Retinal pigment epithelial cell (primary cell): ENCODE measurements around the gene COL27A1.

Experiments
- DNase-seq: peaks from one replicate; pipeline ENCODE4 v3.0.0-alpha.2; 2010; ENCODE audit warnings: low read depth
- H3K4me3 ChIP-seq: 2 replicates; pipeline ENCODE4 v1.5.1; 2011; ENCODE audit warnings: mild to moderate bottlenecking, low read length, control low read depth, moderate library complexity
- TF ChIP-seq, protein P1 (sequence below): conservative IDR thresholded peaks from 2 replicates; pipeline ENCODE4 v1.5.1; 2011; ENCODE audit warnings: low read depth, low read length, control low read depth, inconsistent platforms

The COL27A1 gene

GRCh38 chr9:114312513-114312875 lies 157.2 kb downstream of the COL27A1 start:
- H3K4me3 ChIP-seq: no peak overlapping the region
- TF ChIP-seq, protein P1, sequence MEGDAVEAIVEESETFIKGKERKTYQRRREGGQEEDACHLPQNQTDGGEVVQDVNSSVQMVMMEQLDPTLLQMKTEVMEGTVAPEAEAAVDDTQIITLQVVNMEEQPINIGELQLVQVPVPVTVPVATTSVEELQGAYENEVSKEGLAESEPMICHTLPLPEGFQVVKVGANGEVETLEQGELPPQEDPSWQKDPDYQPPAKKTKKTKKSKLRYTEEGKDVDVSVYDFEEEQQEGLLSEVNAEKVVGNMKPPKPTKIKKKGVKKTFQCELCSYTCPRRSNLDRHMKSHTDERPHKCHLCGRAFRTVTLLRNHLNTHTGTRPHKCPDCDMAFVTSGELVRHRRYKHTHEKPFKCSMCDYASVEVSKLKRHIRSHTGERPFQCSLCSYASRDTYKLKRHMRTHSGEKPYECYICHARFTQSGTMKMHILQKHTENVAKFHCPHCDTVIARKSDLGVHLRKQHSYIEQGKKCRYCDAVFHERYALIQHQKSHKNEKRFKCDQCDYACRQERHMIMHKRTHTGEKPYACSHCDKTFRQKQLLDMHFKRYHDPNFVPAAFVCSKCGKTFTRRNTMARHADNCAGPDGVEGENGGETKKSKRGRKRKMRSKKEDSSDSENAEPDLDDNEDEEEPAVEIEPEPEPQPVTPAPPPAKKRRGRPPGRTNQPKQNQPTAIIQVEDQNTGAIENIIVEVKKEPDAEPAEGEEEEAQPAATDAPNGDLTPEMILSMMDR: no peak
- no peak for DNase-seq

- TF ChIP-seq, protein P1: no peak
- no peak for DNase-seq
- no peak overlapping the region for H3K4me3 ChIP-seq
These were observed 157.8 kb downstream of the COL27A1 start for GRCh38 chr9:114313186-114313585.

- no peak for DNase-seq
- TF ChIP-seq, protein P1: no peak
- H3K4me3 ChIP-seq: no peak overlapping the region
These were observed 159.0 kb downstream of the COL27A1 start for GRCh38 chr9:114314256-114314867.

DNA sequence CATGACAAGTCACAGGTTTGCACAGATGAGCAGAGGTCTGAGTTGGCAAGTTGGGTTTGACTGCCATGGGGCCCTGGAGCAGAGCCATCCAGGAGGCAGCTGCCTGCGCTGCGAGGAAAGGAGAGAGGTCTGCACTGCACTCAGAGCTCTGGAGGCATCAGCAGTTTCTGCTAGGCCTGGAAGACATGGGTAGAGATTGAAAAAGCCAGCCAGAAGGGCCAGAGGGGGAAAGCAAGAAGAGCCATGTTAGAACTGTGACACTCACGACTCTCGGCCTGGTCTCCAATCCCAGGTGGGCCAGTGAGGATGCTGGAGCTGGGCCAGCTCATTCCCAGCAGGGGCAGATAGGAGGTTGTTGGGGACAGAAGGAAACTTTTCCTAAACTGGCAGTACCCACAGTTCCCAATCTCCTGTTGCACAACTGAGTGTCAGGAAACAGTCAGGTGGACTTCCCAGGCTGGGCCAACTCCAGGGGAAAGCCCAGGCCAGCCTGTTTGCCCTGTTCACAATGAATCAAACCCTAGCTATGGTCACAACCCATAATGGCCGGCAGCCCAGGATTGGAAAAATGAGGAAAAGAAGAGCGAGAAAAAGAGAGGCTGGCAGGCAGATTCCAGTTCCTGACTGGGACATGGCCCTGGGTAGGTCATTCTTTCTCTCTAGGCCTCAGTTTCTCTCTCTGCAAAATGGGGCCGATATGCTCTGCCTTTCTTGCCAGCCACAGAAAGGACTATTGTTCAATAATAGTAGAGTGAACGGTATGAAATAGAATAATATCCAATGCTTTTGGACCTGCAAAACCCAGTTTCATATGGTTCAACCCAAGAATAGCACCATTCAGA lies 159.8 kb downstream of the COL27A1 start:
- DNase-seq: no peak
- TF ChIP-seq, protein P1: no peak
- H3K4me3 ChIP-seq: no peak overlapping the region

GRCh38 chr9:114315723-114316363 lies 160.5 kb downstream of the COL27A1 start:
- TF ChIP-seq, protein P1: no peak
- DNase-seq: no peak
- no peak overlapping the region for H3K4me3 ChIP-seq

DNA sequence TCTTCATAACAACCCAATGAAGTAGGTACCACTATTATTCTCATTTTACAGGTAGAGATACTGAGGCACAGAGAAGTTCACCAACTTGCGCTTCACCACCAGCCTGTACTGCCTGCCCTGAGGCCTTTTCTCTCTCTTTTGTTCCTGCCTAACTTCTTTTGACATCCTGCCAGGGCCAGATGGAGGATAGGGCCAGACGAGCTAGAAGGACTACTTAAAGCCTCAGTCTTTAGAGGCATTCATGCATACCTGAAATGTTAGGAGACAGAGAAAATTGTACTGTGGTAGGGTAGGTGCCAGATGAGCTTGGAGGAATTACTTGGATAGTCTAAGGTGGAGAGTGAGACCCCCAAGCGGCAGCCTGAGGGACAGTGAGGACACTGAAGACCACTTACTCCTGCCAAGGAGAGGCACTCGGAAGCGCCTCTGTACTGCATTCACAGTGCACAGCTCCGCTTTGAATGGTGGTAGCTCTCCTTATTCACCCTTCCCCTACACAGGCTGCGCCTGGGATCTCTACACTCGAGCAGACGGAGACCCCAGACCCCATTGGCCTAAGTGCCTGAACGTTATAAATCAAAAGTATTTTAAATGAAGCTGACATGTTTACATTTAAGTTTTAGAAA lies 161.4 kb downstream of the COL27A1 start:
- TF ChIP-seq, protein P1: no peak
- no peak for DNase-seq
- no peak overlapping the region for H3K4me3 ChIP-seq
